Activated CD4-positive, alpha-beta memory T cell treated with anti-CD3 and anti-CD28 coated beads for 36 hours (primary cell): ENCODE results near the gene NUCKS1. TPM values are rescaled to one million over a fixed set of nuclear protein-coding genes. Genes with fewer than 3 reads are reported as not detected.

Experiments used
- CTCF ChIA-PET: fragments of 350-600 bp; sonication (Branson Sonifier 250); formaldehyde crosslinking; loops from one replicate; lab custom pipeline; 2021; ENCODE audit warnings: antibody characterized with exemption, inconsistent platforms; lab: Charles Lee
- POLR2A ChIA-PET: fragments of 350-600 bp; sonication (Branson Sonifier 250); formaldehyde crosslinking; loops from one replicate; lab custom pipeline; 2021; ENCODE audit warnings: antibody characterized with exemption; lab: Charles Lee
- DNase-seq: peaks from one replicate; pipeline ENCODE4 v3.0.0-alpha.2; 2020
- H3K27ac Mint-ChIP-seq: one replicate; pipeline ENCODE4 v1.8.0; 2021; ENCODE audit warnings: mixed read lengths
- H3K27me3 Mint-ChIP-seq: one replicate; pipeline ENCODE4 v1.8.0; 2021; ENCODE audit warnings: mixed read lengths
- H3K36me3 Mint-ChIP-seq: one replicate; pipeline ENCODE4 v1.8.0; 2021; ENCODE audit warnings: mixed read lengths
- H3K4me1 Mint-ChIP-seq: one replicate; pipeline ENCODE4 v1.8.0; 2021; ENCODE audit warnings: low read depth, mixed read lengths
- H3K4me3 Mint-ChIP-seq: one replicate; pipeline ENCODE4 v1.8.0; 2021; ENCODE audit warnings: mild to moderate bottlenecking, mixed read lengths
- H3K9me3 Mint-ChIP-seq: one replicate; pipeline ENCODE4 v1.8.0; 2021; ENCODE audit warnings: mixed read lengths
- intact Hi-C: fragments of 100-400 bp; cut with micrococcal nuclease; formaldehyde crosslinking; loops from one replicate; pipeline ENCODE4 v1.15.1; 2023
- total RNA-seq, 2 experiments: library from RNA; stranded (reverse); gene quantifications; one replicate each; pipeline ENCODE4 v1.2.3, GENCODE V29; 2021

Gene NUCKS1, protein sequence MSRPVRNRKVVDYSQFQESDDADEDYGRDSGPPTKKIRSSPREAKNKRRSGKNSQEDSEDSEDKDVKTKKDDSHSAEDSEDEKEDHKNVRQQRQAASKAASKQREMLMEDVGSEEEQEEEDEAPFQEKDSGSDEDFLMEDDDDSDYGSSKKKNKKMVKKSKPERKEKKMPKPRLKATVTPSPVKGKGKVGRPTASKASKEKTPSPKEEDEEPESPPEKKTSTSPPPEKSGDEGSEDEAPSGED
- total RNA-seq, result 100 to 1,000 TPM; 149 to 202 TPM

DNA sequence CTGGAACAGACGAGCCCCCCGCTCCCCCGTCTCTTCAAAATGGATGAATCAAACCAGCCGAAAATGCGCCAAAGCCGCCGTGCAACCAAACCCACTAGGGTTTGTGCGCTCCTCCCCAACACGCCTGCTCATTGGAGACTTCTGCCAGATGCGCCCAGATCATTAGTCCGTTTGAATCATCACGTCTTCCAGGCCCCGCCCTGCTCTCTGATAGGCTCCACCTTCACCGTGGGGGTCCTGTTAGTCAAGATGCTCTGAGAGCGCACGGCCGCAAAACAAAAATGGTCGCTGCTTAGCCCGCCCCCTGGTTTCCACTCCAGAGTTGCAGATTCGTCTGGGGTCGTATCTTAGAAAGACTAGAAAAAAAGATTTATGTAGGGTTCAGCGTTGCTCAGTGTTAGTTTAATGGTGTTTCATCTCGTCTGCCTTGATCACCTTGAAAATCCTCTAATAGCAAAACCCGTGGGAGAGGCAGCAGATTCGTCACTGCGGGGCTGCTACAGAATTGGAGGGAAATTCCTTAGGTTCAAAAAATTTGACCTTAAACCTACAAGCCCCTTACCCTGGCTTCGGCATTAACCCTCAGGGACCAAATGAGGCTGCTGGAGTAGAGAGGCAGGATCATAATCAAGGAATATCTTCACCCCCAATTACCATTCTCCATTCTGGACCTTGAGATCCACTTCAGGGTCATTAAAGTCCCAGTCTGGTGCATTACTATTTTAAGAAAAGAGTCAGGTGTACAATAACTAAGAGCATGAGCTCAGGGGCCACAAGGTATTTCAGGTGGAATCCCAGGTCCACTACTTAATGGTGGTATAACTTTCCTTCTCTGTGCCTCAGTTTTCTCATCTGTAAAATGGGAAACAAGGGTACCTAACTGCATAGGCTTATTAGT is at the start of gene NUCKS1:
Gene NUCKS1 (minus strand): TSS at position 45 of the 898 bp plus-strand sequence. CDS start 209 bp downstream, outside the sequence.
- POLR2A ChIA-PET, result interaction anchor here (1.1 to 2.2 kb wide), 5 partner anchors 14 to 119 kb away, joined by 6 to 25 read pairs (median 16); partner anchors contain the start of genes ELK4 and RAB29
- CTCF ChIA-PET, result interaction anchor here (0.6 to 2.1 kb wide), 4 partner anchors 10 to 39 kb away, joined by 3 to 10 read pairs (median 3); no protein-coding TSS in a partner anchor

GRCh38 chr1:205798577-205798976 is 48.6 kb upstream of the NUCKS1 start:
- H3K27ac Mint-ChIP-seq, result no peak overlapping the region
- no peak for DNase-seq
- H3K36me3 Mint-ChIP-seq, result peaks cover 12% of the 10 kb centered on the region
- no peaks in the 10 kb centered on the region for H3K9me3 Mint-ChIP-seq
- intact Hi-C loops, result no loop called here
- peaks cover 2% of the 10 kb centered on the region for H3K4me1 Mint-ChIP-seq
- H3K4me3 Mint-ChIP-seq, result no peak overlapping the region
- ChIA-PET CTCF (interaction anchor here (0.7 to 2.5 kb wide), 3 partner anchors 109 to 179 kb away, joined by 3 to 9 read pairs (median 3); no protein-coding TSS in a partner anchor), POLR2A (no interaction called here)
- H3K27me3 Mint-ChIP-seq, result no peaks in the 10 kb centered on the region

More for the DNA sequence above, at the start of gene NUCKS1:
- H3K36me3 Mint-ChIP-seq, result peaks cover 23% of the 10 kb centered on the region
- DNase-seq, result peak; percentile 98
- H3K4me3 Mint-ChIP-seq, result peak within 1 kb of the TSS; percentile 93
- H3K27me3 Mint-ChIP-seq, result peaks cover 1% of the 10 kb centered on the region
- intact Hi-C loops, result loop anchor here (1.0 kb wide), 4 partner anchors 25 to 628 kb away; partner anchors contain the start of genes RAB29 and SLC41A1
- no peaks in the 10 kb centered on the region for H3K9me3 Mint-ChIP-seq
- H3K27ac Mint-ChIP-seq, result peak within 1 kb of the TSS; percentile 99
- H3K4me1 Mint-ChIP-seq, result peaks cover 30% of the 10 kb centered on the region

- Mint-ChIP-seq H3K9me3 (no peaks in the 10 kb centered on the region), H3K36me3 (peaks cover 18% of the 10 kb centered on the region), H3K27ac (no peak overlapping the region), H3K4me1 (peaks cover 2% of the 10 kb centered on the region), H3K27me3 (no peaks in the 10 kb centered on the region), H3K4me3 (no peak overlapping the region)
- DNase-seq, result no peak
- ChIA-PET CTCF (interaction anchor here (1.6 to 13.1 kb wide), 2 partner anchors 110 to 181 kb away, joined by 3 to 230 read pairs; no protein-coding TSS in a partner anchor), POLR2A (no interaction called here)
- intact Hi-C loops, result no loop called here
Measured at GRCh38 chr1:205797168-205797567, 47.2 kb upstream of the NUCKS1 start.

GRCh38 chr1:205794011-205794730 is 44.2 kb upstream of the NUCKS1 start:
- H3K4me3 Mint-ChIP-seq, result no peak overlapping the region
- ChIA-PET POLR2A (no interaction called here), CTCF (interaction anchor here (1.8 to 13.1 kb wide), 3 partner anchors 114 to 184 kb away, joined by 6 to 230 read pairs (median 34); no protein-coding TSS in a partner anchor)
- peaks cover 24% of the 10 kb centered on the region for H3K36me3 Mint-ChIP-seq
- intact Hi-C loops, result no loop called here
- H3K4me1 Mint-ChIP-seq, result peaks cover 2% of the 10 kb centered on the region
- DNase-seq, result no peak
- no peaks in the 10 kb centered on the region for H3K27me3 Mint-ChIP-seq
- H3K27ac Mint-ChIP-seq, result no peak overlapping the region
- H3K9me3 Mint-ChIP-seq, result no peaks in the 10 kb centered on the region

DNA sequence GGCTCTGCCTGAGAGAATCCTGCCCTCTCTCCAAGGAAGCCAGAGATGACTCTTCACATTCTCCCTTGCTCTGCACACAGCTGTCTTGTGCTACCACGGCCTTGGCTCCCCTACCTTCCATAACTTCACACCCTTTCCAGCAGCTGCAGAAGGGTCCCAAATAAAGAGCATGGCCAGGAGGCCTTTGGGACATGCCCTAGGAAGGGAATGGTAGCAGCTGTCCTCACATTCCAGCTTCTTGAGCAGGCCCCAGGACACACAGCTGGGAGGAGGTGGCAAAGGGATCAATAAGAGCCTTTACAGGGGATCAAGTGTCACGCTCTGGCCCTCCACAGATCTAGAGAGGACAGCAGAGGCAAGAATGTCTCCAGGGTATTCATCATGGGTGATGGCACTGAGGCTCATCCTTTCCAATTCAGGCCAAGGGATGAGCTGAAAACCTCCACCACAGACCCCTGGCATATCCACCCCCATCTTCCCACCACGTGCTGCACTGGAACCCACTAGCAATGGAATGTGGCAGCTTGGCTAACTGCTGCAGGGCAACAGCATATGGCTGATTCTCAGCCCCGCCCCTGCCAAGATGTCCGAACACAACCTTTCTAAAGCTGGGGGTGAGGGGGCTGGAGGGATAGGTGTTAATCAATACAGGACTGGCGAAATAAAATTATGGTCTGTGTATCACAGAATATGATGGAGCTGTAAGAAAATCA is 43.1 kb upstream of the NUCKS1 start:
- Mint-ChIP-seq H3K9me3 (no peaks in the 10 kb centered on the region), H3K4me1 (peaks cover 2% of the 10 kb centered on the region), H3K4me3 (no peak overlapping the region), H3K27me3 (no peaks in the 10 kb centered on the region), H3K36me3 (peaks cover 22% of the 10 kb centered on the region), H3K27ac (no peak overlapping the region)
- ChIA-PET POLR2A (no interaction called here), CTCF (interaction anchor here (1.1 to 13.1 kb wide), 8 partner anchors 11 to 313 kb away, joined by 3 to 230 read pairs (median 11); no protein-coding TSS in a partner anchor)
- no peak for DNase-seq
- intact Hi-C loops, result no loop called here

GRCh38 chr1:205792481-205792881 is 42.5 kb upstream of the NUCKS1 start:
- peaks cover 22% of the 10 kb centered on the region for H3K36me3 Mint-ChIP-seq
- peaks cover 2% of the 10 kb centered on the region for H3K4me1 Mint-ChIP-seq
- CTCF ChIA-PET, result interaction anchor here (0.7 to 13.1 kb wide), 25 partner anchors 10 to 313 kb away, joined by 3 to 230 read pairs (median 4); partner anchors contain the start of gene PM20D1
- intact Hi-C loops, result no loop called here
- no peaks in the 10 kb centered on the region for H3K9me3 Mint-ChIP-seq
- H3K4me3 Mint-ChIP-seq, result no peak overlapping the region
- POLR2A ChIA-PET, result interaction anchor here (1.7 kb wide), 1 partner anchor 185 kb away, joined by 9 read pairs; no protein-coding TSS in a partner anchor
- H3K27me3 Mint-ChIP-seq, result no peaks in the 10 kb centered on the region
- DNase-seq, result no peak
- H3K27ac Mint-ChIP-seq, result no peak overlapping the region

DNA sequence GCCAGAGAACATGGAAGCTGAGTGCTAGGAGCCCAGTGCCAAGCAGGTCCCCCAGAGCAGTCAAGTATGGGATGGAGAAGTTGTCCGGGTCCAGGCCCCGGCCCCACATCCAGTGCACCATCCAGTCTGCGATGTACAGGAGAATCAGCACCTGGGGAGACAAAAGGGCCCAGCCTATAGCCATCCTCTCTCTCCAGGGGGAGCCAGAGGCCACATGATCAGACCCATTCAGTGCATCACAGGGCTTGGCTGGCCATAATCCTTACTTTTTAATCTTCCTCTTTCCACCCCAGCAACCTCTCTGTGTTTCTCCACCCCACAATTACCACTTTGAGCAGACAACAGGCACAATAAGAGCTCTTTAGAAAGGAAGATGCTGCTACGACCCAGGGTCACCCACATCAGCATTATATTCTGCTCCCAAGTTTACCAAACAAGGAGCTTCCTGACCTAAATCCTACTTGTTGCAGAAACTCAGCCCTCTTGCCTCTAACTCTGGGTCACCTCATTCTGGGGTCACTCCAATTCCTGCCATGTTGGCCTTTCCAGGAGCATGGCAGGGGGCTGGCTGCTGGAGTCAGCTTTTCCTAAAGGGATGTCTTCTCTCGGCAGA is 41.7 kb upstream of the NUCKS1 start:
- H3K36me3 Mint-ChIP-seq, result peaks cover 21% of the 10 kb centered on the region
- intact Hi-C loops, result loop anchor here (1.0 kb wide), 3 partner anchors 117 to 315 kb away; no protein-coding TSS in a partner anchor

DNA sequence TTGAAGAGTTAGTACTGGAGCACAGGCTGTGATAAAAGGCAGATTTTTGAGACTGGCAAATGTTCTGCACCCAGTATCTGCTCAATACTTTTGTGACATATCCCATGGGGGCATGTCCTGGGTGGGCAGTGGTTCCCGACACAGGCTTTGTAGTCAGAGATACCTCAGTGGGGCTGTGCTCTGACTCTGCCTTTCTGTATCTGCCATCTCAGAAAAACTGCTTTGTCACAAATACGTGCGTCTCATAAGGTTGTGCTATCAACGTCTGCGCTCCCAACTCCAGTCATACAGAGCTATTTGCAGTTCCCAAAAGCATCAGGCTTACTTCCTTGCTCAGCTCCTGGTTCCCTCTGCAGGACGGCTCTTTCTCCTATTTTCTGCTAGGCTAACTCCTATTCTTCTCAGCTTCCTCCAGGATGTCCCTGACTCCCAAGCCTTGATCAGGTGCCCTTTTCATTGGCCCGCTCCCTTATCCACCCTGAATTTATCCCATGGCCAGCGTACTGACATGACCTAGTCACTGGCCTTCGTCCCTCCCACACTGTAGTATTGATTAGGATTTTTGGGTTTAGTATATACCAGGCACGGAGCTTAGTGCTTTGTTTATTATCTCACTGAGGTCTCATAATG is 37.4 kb upstream of the NUCKS1 start:
- Mint-ChIP-seq H3K4me1 (peaks cover 7% of the 10 kb centered on the region), H3K36me3 (peaks cover 9% of the 10 kb centered on the region), H3K27me3 (no peaks in the 10 kb centered on the region), H3K4me3 (no peak overlapping the region), H3K27ac (no peak overlapping the region), H3K9me3 (no peaks in the 10 kb centered on the region)
- POLR2A ChIA-PET, result no interaction called here
- intact Hi-C loops, result no loop called here
- no peak for DNase-seq
- CTCF ChIA-PET, result interaction anchor here (1.0 to 13.1 kb wide), 3 partner anchors 120 to 191 kb away, joined by 4 to 230 read pairs (median 5); no protein-coding TSS in a partner anchor

More for the DNA sequence above, 41.7 kb upstream of the NUCKS1 start:
- ChIA-PET CTCF (interaction anchor here (0.6 to 13.1 kb wide), 29 partner anchors 9 to 314 kb away, joined by 3 to 230 read pairs (median 4); partner anchors contain the start of gene PM20D1), POLR2A (interaction anchor here (1.7 kb wide), 1 partner anchor 185 kb away, joined by 9 read pairs; no protein-coding TSS in a partner anchor)
- Mint-ChIP-seq H3K4me3 (no peak overlapping the region), H3K4me1 (peaks cover 2% of the 10 kb centered on the region), H3K9me3 (no peaks in the 10 kb centered on the region), H3K27me3 (no peaks in the 10 kb centered on the region), H3K27ac (no peak overlapping the region)
- peak; percentile 73 for DNase-seq

DNA sequence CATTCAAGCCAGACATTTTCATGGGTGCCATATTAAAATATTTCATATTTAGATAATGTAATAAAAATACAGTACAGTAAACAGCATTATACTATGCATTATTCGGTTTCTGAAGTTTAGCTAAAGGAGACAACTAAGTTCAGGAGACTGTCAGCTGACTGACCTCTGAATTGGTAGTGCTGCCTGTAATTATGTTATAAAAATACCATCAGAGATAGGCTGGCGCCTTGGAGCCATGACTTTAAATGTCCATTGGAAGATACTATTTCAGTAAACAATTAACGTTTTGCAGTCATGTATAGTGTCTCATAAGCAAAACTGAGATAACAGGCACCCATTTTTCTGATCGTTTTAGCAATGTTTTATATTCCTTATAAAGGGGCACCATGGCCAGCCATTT is 36.6 kb upstream of the NUCKS1 start:
- DNase-seq, result no peak
- Mint-ChIP-seq H3K27ac (no peak overlapping the region), H3K36me3 (peaks cover 8% of the 10 kb centered on the region), H3K4me3 (no peak overlapping the region), H3K27me3 (no peaks in the 10 kb centered on the region), H3K4me1 (peaks cover 7% of the 10 kb centered on the region), H3K9me3 (no peaks in the 10 kb centered on the region)
- intact Hi-C loops, result no loop called here
- POLR2A ChIA-PET, result no interaction called here
- CTCF ChIA-PET, result interaction anchor here (1.2 to 13.1 kb wide), 3 partner anchors 75 to 192 kb away, joined by 5 to 230 read pairs (median 5); no protein-coding TSS in a partner anchor

DNA sequence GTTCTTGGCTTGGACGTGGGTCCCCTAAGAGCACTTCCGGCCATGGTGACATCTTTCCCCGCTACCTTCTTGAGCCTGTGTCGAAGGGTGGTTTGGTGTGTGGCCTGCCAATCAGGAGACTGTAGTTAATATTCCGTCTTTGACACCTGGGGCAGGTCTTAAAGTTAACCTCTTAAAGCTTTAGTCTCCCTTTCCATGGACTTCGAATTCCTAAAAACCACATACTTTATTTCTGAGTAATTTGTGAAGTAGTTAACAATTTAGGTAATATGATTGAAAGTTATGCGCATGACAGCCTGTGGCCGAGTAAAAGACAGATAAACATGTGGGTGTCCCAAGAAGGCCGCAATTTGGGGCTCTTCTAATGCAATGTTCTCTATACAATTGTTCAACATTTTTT is 35.5 kb upstream of the NUCKS1 start:
- ChIA-PET CTCF (interaction anchor here (1.6 to 13.1 kb wide), 2 partner anchors 74 to 193 kb away, joined by 5 to 230 read pairs; no protein-coding TSS in a partner anchor), POLR2A (no interaction called here)
- Mint-ChIP-seq H3K36me3 (peaks cover 2% of the 10 kb centered on the region), H3K4me1 (peaks cover 9% of the 10 kb centered on the region), H3K27ac (no peak overlapping the region), H3K9me3 (no peaks in the 10 kb centered on the region), H3K27me3 (no peaks in the 10 kb centered on the region), H3K4me3 (no peak overlapping the region)
- DNase-seq, result no peak
- intact Hi-C loops, result no loop called here
